HG03060 (cell line): ENCODE results near the gene CFAP73.
"Not testable (repeated sequence)": the region's sequence is repeated elsewhere in the genome, so short reads cannot be mapped to it uniquely, and the experiment has no call there.

Experiments used
- ATAC-seq: cut with Tn5 transposase; IDR thresholded peaks from one replicate; pipeline ENCODE4 v1.9.1; 2021; ENCODE audit warnings: low read depth, moderate number of reproducible peaks; ENCODE audit not compliant: unreplicated experiment

CFAP73 gene

DNA sequence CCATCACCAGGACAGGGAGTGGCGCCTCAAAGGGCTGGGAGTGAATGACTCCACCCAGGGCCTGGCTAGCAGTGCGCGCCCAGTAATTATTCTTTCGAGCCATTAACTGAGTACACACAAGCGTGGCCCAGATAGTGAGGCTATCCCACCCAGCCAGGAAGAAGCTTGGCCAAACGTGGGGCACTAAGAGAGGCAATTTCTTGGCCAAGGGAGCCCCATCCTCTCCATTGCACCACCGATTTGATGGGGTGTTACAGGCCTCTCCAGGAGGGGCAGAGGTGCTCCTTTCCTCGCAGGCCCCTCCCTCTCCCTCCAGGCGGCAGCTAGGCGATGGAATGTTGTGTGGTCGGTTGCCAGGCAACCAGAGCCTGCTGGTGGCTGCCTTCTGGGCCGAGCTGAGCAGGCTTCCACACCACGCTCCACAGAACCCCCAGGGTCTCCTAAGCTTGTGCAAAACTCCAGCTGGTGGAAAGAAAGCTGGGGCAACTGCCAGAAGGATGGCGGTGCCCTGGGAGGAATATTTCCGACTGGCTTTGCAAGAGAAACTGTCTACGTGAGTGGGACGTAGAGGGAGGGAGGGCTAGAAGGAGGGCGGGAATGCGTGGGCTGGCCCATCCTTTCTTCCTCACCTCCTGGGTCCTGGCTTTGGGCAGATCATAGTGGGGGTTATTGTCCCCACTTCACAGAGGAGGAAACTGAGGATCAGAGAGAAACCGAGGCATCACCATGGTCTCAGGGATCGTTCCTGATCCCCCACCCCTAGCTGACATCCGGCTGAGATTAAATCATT is at the start of gene CFAP73:
CFAP73 (plus strand) TSS at position 364 of the 790 bp plus-strand sequence; CDS start at position 498, 134 bp downstream.
- ATAC-seq = no peak

DNA sequence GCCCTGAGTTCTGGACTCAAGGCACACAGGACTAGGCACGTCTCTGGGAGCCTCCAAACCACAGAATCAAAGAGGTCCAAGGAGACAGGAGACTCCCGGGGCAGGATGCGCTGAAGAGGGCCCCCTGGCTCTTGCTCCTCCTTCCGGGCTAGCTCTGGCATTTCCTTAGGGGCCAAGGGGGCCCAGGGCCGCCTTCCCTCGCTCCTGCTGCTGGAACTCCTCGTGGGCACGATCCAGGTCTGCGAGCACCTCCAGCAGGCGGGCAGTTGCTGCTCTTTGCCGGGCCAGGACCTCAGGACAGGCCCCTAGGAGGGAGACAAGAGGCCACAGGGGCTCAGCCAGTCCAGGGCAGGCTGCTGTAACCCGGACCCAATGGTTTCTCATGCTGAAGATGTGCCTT is 49.8 kb upstream of the CFAP73 start:
- no peak for ATAC-seq

DNA sequence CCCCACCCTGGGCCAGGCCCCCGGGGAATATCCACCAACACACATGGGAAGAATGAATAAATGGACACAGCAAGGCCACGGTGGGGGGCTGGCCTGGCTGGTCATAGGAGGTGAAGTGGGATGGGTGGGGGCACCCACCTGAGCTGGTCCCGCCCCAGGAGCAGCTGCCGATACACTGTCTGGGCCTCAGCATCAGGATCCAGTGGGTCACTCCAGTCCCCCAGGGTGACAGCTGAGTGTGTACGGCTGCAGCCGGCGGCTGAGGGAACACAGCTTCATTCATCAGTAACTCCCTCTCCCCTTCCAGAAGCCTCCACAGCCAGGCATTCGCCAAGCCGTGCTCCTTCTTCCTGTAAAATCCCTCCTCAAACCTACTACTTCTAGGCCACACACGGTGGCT is 47.8 kb upstream of the CFAP73 start:
- no peak for ATAC-seq

DNA sequence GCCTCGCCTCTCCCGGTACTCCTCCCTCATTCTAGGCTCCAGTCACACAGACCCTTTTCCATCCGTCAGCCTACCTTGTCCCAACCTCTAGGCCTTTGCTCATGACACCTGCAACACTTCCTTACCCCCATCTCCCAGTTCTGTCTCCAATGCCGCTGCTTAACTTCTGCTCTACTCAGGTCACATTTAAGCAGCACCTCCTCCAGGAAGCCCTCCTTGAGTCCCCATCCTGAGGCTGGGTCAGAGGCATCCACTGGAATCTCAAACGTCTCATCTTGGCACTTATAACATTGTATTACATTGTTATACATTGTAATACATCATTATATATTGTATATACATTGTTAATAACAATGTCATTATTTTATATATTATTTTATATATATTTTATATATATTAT is 46.7 kb upstream of the CFAP73 start:
- ATAC-seq = no peak

DNA sequence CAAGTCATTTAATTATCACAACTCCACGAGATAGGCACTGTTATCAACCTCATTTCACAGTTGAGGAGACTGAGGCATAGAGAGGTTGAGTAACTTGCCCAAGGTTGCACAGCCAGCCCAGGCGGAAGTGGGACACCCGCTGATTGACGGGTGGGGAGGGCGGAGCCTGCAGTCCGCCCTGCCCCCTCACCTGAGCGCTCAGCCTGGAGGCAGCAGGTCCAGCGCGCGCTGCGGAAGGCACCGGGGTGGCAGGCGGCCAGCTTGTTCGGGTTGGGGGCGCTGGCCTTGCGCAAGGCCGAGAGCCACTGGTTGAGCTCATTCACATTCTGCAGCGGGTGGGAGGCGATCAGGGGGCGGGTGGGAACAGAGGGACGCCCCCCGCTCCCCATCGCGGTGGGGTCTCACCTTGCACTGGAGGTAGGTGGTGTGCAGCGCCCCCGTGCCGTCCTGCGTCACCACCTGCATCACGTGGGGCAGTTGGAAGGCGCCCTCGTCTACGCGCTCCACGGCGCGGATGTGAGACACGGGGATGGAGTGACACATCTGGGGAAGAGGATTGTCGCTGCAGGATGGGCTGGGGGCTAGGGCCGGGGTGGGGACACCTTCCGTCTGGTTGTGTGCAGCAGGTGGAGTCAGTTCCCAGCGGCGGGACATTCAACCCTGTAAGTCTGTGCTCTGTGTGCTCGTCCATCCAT is 45.6 kb upstream of the CFAP73 start:
- no peak for ATAC-seq

DNA sequence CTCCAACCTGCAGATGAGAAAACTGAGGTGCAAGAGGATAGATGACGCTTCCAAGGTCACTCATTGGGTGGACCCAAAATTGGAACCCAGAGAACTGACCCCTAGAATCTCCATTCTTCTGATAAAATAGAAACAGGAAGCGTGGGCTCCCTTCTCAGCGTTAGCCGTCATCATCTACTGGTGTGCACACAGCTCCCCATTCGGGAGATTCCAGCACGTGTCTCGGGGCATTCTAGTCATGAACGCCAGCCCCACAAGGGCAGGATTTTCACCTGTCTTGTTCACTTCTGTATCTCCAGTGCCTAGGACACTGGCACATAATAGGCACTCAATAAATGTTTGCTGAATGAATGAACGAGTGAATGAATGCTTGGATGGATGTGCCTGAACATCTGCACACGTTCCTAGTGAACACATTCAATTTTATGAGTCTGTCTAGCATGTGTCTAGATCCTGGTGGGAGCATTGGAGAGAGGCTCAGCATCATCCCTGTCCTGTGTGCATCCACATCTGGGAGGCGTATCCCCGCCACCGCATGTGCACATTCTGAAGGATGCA is 44.5 kb upstream of the CFAP73 start:
- no peak for ATAC-seq

DNA sequence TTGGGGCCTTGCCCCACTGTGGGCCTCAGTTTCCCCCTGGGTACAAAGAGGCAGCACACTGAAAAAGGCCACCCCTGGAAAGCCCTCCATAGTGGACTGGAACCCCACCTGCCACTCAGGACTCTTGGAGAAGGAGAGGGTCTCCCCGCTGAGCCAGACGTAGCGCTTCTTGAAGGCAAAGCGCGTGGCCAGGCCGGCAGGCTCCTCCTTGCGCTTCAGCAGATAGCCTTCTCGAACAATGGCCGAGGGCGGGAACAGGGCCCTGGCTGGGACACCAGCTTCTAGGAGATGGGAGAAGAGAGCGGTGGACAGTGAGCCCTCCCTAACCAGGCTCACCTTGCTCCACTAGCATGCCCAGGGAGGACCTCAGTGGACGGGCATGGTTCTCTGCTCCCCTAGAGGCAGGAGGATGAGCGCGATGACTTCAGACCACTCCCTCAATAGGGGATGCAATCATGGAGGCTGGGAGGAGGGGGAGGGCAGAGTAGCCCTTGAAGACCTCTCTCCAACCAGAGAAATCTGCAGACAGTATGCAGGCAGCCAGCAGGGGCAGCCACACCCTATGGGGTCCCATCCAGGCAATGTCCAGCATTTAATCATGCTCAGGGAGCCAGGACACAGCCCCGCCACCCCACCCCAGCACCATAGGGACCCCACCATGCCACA is 43.8 kb upstream of the CFAP73 start:
- no peak for ATAC-seq

DNA sequence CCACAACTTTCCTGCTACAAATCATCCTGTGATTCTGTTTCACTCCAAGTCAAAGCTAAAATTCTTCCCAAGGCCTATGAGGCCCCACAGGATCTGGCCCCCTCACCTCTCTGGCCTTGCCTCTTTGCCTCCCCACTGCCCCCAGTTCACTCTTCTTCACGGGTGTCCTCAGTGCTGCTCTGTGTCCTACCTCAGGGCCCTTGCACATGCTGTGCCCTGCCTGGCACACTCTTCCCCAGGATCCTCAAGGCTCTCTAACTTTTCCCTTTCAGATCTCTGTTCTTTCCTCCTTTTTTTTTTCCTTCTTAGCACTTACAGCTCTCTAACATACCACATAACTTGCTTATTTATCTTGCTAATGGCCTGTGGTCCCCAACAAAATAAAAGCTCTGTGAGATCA is 43.2 kb upstream of the CFAP73 start:
- no peak for ATAC-seq

DNA sequence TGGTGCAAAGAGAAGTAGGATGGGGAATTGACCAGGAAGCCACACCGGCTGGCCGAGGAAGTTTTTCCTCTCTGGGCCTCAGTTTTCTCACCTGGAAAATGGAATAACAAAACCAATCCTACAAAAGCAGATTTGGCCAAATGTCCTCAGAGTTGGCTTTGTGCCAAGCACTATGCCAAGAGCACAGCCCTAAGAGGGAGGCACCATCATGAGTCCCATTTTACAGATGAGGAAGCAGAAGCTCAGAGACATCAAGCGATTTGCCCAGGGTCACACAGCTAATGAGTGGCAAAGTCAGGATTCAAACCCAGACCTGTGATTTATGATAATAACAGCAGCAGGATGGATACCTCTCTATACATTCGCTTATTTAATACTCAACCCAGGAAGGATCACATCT is 41.2 kb upstream of the CFAP73 start:
- no peak for ATAC-seq

DNA sequence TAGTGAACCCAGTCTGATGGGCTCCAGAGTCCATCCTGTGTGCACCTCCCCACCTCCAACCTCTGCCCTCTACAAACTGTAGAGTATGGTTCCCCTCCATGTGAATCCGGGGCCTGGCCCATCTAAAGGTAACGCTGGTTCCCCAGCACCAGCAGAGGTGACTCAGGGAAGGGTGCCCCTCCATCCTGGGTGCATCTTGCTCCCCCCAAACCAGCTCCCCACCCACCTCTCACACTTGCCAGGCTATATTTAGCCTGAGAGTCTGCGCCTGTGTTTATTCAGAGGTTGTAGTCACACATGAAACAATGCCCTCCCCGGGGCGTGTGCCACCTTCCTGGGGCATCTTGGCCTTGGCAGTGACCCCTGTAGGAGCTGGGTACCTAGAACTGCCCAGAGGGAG is 40.2 kb upstream of the CFAP73 start:
- ATAC-seq = no peak

DNA sequence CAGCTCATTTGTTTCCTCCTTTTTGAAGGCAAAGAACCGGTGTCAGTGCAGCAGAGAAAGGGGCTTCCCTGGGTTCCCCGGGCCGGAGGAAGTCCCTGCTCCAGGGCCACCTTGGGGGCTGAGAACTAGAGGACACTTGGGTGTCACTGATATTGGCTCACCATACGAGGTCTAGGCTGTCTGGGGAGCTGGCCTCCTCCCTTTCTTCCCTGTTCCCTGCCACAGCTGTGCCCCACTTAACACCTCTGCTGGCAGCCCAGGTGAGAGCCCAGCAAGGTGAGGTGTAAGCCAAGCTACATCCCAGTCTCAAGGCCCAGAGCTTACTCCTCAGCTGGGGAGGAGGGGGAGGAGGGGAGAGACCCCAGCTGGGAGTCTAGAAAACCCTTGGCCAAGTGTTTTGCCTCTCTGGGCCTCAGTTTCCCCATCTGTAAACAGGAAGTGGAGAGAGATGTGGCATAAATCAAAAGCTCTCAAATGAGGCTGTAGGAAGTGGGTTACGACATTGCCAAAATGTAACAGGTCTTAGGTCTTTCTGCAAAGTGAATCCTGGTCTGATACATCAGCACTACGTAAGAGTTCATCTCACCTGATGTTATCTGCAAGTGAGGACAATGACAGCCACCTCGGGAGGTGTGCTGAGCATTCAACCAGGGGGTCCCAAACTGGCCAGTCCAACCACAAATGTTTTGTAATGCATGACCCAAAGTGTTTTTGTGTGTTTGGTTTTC is 39.5 kb upstream of the CFAP73 start:
- no peak for ATAC-seq

DNA sequence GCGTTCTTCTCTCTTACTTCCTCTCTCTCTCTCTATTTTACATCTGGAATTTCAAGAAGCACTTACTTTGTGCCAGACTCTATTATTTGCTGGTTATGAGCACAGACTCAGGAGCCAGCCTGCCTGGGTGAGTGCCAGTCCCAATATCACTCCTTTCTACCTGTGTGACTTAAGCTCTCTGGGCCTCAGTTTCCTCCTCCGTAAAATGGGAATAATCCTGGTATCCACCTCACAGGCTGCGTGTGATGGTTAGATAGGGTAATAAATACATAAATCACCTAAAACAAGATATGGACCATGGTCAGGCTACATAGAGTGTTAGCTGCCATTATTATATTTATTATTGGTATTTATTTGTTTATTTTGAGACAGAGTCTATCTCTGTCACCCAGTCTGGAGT is 38.3 kb upstream of the CFAP73 start:
- no peak for ATAC-seq

DNA sequence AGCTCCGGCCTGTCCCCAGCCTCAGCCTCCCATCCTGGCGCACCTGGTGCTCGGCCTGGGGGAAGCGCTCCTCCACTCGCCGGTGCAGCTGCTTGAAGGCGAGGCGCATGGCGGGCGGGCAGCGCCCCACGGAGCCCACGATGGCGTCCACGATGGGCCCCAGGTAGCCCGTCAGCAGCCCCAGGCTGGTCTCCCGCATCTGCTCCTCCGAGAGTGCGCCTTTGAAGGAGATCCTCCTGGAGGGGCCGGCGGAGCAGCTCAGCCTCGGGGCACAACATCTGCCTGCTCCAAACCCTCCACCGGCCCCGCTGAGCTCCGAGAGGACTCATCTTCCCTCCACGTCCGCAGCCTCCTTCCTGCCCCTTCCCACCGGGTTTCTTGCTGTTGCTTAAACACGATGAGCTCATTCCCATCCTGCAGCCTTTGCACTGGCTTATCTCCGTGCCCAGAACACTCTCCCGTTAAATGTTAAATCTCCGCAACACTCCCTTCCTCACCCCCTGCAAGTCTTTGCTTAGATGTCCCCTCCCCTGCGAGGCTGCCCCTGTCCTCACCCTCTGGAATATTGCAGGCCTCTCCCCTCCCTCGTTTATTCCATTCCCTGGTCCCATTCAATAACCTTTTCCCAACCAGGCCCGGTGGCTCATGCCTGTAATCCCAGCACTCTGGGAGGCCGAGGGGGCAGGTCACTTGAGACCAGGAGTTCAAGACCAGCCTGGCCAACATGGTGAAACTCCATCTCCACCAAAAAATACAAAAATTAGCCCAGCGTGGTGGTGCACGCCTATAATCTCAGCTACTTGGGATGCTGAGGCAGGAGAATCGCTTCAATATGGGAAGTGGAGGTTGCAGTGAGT is 37.3 kb upstream of the CFAP73 start:
- ATAC-seq = no peak

DNA sequence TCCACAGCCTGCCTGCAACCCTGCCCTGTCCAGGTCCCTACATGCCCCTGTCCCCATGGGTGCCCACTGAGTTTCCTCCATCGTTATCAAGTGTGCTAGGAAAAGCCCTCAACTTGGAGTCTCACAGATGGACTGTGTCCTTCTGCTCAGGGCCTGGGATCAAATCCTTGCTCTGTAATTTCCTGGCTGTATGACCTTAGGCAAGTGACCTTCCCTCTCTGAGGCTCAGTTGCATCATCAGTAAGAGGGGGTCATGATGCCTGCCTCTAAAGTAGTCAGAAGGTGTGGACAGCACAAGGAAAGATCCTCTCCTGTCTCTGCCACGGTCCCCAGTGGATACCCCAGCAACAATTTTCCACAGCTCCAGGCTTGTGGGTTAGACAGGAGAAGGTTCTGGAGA is 36.1 kb upstream of the CFAP73 start:
- no peak for ATAC-seq

DNA sequence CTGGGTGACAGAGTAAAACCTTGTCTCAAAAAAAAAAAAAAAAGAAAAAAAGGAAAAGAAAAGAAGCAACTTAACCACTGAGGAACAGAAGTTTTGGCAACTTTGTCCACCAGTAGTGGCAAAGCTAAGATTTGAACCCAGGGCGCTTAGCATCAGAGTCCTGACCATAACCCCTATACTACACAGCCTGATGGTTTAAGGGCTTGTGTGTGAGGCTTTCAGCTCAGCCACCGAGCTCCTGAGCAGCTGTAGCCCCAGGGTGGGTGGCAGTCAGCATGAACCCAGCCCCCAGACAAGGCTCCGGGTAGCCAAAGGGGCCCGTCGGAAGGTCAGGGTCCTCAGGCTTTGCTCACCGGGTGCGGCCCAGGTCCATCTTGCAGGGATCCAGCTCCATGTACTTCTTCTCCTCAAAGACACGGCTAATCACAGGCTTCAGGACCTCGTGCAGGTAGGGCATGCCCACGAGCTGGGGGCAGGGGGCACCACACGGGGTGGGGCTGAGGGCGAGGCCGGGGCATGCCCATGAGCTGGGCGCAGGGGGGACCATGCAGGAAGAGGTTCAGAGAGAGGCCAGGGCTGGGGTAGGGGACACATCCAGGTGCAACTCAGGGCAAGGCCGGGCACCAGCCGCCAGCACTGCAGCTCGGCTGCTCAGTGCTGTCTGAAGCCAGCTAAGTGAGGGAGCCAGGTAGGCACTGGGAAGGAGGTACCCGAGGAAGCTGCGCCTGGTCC is 34.9 kb upstream of the CFAP73 start:
- no peak for ATAC-seq

DNA sequence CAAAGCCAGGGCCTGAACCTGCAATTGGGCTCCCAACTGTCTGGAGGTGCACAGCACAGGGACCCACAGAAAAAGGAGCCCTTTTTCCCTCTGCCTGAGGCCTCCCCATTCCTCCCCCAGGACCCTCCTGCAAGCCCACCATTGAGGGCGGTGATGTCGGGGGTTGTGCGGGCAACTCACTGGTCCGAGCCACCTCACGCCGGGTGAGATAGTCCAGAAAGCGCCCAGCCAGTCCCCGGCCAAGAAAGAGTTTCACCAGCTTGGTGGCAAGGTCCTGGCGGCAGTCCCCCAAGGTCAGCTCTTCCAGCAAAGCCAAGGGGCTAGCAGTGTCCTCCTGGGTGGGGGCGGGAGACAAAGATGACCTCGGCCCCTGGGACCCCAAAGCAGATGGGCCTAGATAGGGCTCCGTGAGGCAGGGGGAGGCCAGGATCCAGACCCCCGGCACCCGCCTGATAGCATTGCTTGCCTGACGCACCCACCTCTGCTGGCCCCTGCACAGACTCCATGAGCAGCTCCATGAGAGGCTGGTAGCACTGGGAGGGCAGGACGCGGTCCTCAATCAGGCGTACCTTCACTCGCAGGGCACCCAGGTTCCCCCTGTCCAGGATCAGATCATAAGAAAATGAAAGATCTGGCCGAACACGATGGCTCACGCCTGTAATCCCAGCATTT is 33.9 kb upstream of the CFAP73 start:
- no peak for ATAC-seq

DNA sequence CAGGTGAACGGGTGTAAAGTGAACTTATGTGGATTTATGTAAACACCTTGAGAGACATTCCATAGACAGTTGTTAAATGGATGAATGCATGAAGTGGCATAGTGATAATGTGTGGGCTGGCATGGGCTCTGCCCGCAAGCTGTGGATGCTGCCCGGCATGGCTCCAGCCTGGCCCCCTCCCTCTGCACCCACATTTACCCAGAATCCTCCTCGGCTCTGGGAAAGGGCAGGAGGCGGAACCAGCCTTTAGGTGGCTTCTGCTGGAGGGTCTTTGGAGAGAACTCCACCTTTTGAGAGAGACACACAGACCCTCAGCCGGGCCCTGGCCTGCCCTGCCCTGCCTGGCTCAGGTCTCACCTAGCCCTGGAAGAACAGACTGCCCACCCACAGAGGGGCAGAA is 32.6 kb upstream of the CFAP73 start:
- ATAC-seq = no peak

DNA sequence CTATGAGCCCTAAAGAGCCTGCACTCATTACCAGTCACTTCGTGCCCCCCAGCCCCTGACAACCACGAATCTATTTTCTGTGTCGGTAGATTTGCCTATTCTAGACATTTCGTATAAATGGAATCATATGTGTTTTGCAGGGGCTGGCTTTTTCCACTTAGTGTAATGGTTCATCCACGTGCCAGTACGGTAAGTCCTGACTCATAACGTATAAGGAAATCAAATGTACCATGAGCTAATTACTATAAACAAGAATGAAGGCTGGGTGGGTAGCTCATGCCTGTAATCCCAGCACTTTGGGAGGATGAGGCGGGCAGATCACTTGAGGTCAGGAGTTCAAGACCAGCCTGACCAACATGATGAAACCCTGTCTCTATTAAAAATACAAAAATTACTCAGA is 31.8 kb upstream of the CFAP73 start:
- not testable (repeated sequence) for ATAC-seq

DNA sequence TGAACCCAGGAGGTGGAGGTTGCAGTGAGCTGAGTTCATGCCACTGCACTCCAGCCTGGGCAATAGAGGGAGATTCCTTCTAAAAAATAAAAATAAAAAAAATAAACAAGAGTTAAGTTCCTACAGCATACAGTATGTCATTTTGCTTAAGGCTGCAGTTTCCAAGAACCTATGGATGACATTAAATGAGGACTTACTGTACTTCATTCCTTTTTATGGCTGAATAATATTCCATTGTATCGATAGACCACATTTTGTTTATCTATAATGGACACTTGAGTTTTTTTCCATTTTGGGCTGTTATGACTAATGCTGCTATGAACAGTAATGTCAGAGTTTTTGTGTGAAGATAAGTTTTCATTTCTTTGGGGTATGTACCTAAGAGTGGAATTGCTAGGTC is 31.4 kb upstream of the CFAP73 start:
- ATAC-seq = no peak
